Dedifferentiated amniotic fluid mesenchymal stem cell (primary cell): Measurements from ENCODE around the gene GSTM4.

Experiments used
- DNase-seq: peaks from one replicate; pipeline ENCODE4 v3.0.0-alpha.2; 2016; ENCODE audit errors: extremely low spot score

The GSTM4 gene

GRCh38 chr1:109655615-109656519 is at the start of gene GSTM4:
Gene GSTM4 (plus strand): TSS chr1:109656099. CDS start chr1:109656390, 291 bp downstream.
- DNase-seq, result peak; percentile 62

GRCh38 chr1:109609881-109610280 is 46.0 kb upstream of the GSTM4 start:
- no peak for DNase-seq

- DNase-seq, result no peak
These were observed 45.1 kb upstream of the GSTM4 start for GRCh38 chr1:109610609-109611307.

GRCh38 chr1:109611308-109611990 is 44.5 kb upstream of the GSTM4 start:
- no peak for DNase-seq

GRCh38 chr1:109613361-109614147 is 42.3 kb upstream of the GSTM4 start:
- no peak for DNase-seq

GRCh38 chr1:109615879-109616278 is 40.0 kb upstream of the GSTM4 start:
- DNase-seq, result no peak

GRCh38 chr1:109616391-109616790 is 39.5 kb upstream of the GSTM4 start:
- no peak for DNase-seq

- DNase-seq, result peak; percentile 77
These were observed 38.6 kb upstream of the GSTM4 start for GRCh38 chr1:109617291-109617801.

GRCh38 chr1:109618661-109619575 is 37.0 kb upstream of the GSTM4 start:
- no peak for DNase-seq

- DNase-seq, result peak; percentile 59
These were observed 36.1 kb upstream of the GSTM4 start, which contains the start of the genes AMPD2 and GNAT2 for GRCh38 chr1:109619576-109620400. Gene AMPD2 (plus strand): TSS chr1:109619837. CDS start chr1:109621176, 1,339 bp downstream. Gene GNAT2 (minus strand): TSS chr1:109619616. CDS start chr1:109612870, 6,746 bp downstream.

GRCh38 chr1:109620401-109620791 is 35.5 kb upstream of the GSTM4 start:
- DNase-seq, result peak; percentile 42

GRCh38 chr1:109620841-109621286 is 35.0 kb upstream of the GSTM4 start:
- DNase-seq, result peak; percentile 93

GRCh38 chr1:109621379-109622136 is 34.3 kb upstream of the GSTM4 start:
- DNase-seq, result no peak

- DNase-seq, result no peak
These were observed 33.6 kb upstream of the GSTM4 start for GRCh38 chr1:109622137-109622892.

- no peak for DNase-seq
These were observed 33.0 kb upstream of the GSTM4 start for GRCh38 chr1:109622895-109623294.

- peak; percentile 15 for DNase-seq
These were observed 32.2 kb upstream of the GSTM4 start for GRCh38 chr1:109623601-109624161.
